Neural progenitor cell (in vitro differentiated cells): ENCODE results near the gene USP33. TPM values are rescaled to one million over a fixed set of nuclear protein-coding genes. Genes with fewer than 3 reads are reported as not detected.

Experiments used
- DNase-seq: peaks from one replicate; pipeline ENCODE4 v3.0.0-alpha.2; 2016; ENCODE audit warnings: low spot score
- H2AFZ ChIP-seq: fragments of 200-600 bp; sonication (generic); replicated peaks from 2 replicates; pipeline ENCODE4 v1.6.1; 2016; ENCODE audit warnings: antibody characterized with exemption
- H3F3A ChIP-seq: fragments of 200-600 bp; sonication (generic); 2 replicates; pipeline ENCODE4 v1.6.1; 2016; ENCODE audit warnings: antibody characterized with exemption, low read depth
- H3K27ac ChIP-seq: fragments of 200-600 bp; sonication (generic); 2 replicates; pipeline ENCODE4 v1.5.1; 2016; ENCODE audit warnings: mild to moderate bottlenecking
- H3K27me3 ChIP-seq: fragments of 200-600 bp; sonication (generic); 2 replicates; pipeline ENCODE4 v1.6.1; 2016; ENCODE audit warnings: mild to moderate bottlenecking, moderate library complexity
- H3K36me3 ChIP-seq: fragments of 200-600 bp; sonication (generic); 2 replicates; pipeline ENCODE4 v1.5.1; 2016
- H3K4me1 ChIP-seq: fragments of 200-600 bp; sonication (generic); 2 replicates; pipeline ENCODE4 v1.6.1; 2016; ENCODE audit warnings: mixed run types
- H3K4me2 ChIP-seq: fragments of 200-600 bp; sonication (generic); 2 replicates; pipeline ENCODE4 v1.6.1; 2016
- H3K4me3 ChIP-seq: fragments of 200-600 bp; sonication (generic); 2 replicates; pipeline ENCODE4 v1.5.1; 2016
- H3K79me2 ChIP-seq: fragments of 200-600 bp; sonication (generic); 2 replicates; pipeline ENCODE4 v1.6.1; 2016; ENCODE audit warnings: low read depth
- H3K9ac ChIP-seq: fragments of 200-600 bp; sonication (generic); 2 replicates; pipeline ENCODE4 v1.6.1; 2016
- H3K9me3 ChIP-seq: fragments of 200-600 bp; sonication (generic); 2 replicates; pipeline ENCODE4 v1.5.1; 2016; ENCODE audit warnings: low read depth
- H4K20me1 ChIP-seq: fragments of 200-600 bp; sonication (generic); 2 replicates; pipeline ENCODE4 v1.6.1; 2016; ENCODE audit warnings: low read depth
- H3K27ac Mint-ChIP-seq: 3 replicates; pipeline ENCODE4 v1.8.0; 2021; ENCODE audit warnings: mixed read lengths
- H3K27me3 Mint-ChIP-seq: 2 replicates; pipeline ENCODE4 v1.8.0; 2022; ENCODE audit warnings: low read depth, mild to moderate bottlenecking, inconsistent platforms, moderate library complexity, mixed read lengths; ENCODE audit not compliant: insufficient read depth
- H3K36me3 Mint-ChIP-seq: 3 replicates; pipeline ENCODE4 v1.8.0; 2021; ENCODE audit warnings: mixed read lengths
- H3K4me1 Mint-ChIP-seq: 3 replicates; pipeline ENCODE4 v1.8.0; 2021; ENCODE audit warnings: mixed read lengths
- H3K4me3 Mint-ChIP-seq: 3 replicates; pipeline ENCODE4 v1.8.0; 2021; ENCODE audit warnings: mild to moderate bottlenecking, moderate library complexity, mixed read lengths
- H3K9me3 Mint-ChIP-seq: 3 replicates; pipeline ENCODE4 v1.8.0; 2020; ENCODE audit warnings: mixed read lengths
- EZH2 ChIP-seq: fragments of 200-600 bp; sonication (generic); IDR thresholded peaks from 2 replicates; pipeline ENCODE4 v1.6.1; 2017; ENCODE audit warnings: antibody characterized with exemption, mild to moderate bottlenecking, moderate library complexity
- EZH2phosphoT487 ChIP-seq: fragments of 200-600 bp; sonication (generic); IDR thresholded peaks from 2 replicates; pipeline ENCODE4 v1.6.1; 2017; ENCODE audit warnings: antibody characterized with exemption
- total RNA-seq: library from RNA; depleted of rRNA; stranded (reverse); fragments of >200 nt; gene quantifications from 2 replicates; pipeline ENCODE4 v1.2.3, GENCODE V29; 2015; ENCODE audit warnings: low replicate concordance
- TF ChIP-seq, protein P1 (sequence below): fragments of 200-600 bp; sonication (generic); IDR thresholded peaks from 2 replicates; pipeline ENCODE4 v1.5.1; 2017; ENCODE audit warnings: antibody characterized with exemption, mild to moderate bottlenecking

Gene USP33
- total RNA-seq, 1 donor from 2014 or later, result 132 TPM

DNA sequence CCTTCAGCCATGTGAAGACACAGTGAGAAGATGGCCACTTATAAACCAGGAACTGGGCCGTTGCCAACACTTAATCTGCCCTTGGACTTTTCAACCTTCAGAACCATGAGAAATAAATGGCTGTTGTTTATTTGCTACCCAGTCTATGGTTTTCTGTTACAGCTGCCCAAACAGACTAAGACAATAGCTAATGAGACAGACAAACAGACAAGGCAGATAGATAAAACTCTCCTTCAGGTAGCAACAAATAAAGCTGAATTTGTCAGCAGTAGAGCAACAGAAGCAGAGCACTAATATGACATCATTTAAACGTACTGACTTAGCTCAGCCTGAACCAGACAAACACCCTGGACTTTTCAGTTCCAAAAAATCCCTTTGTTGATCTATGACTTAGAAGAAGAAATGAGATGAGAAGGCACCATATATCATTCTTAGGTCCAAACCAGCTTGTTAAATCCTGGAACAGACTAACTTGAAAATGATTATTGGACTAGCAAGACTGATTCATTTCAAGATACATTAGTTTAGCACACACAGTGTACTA lies 104.1 kb downstream of the USP33 start:
- H3K9me3 ChIP-seq, result peaks cover 4% of the 10 kb centered on the region
- no peaks in the 10 kb centered on the region for H3K4me1 ChIP-seq
- H3K4me3 ChIP-seq, result no peak overlapping the region
- H3K9me3 Mint-ChIP-seq, result peaks cover 22% of the 10 kb centered on the region
- no peaks in the 10 kb centered on the region for H3K27me3 ChIP-seq
- TF ChIP-seq EZH2phosphoT487 (no peak), EZH2 (no peak)
- TF ChIP-seq, protein P1, sequence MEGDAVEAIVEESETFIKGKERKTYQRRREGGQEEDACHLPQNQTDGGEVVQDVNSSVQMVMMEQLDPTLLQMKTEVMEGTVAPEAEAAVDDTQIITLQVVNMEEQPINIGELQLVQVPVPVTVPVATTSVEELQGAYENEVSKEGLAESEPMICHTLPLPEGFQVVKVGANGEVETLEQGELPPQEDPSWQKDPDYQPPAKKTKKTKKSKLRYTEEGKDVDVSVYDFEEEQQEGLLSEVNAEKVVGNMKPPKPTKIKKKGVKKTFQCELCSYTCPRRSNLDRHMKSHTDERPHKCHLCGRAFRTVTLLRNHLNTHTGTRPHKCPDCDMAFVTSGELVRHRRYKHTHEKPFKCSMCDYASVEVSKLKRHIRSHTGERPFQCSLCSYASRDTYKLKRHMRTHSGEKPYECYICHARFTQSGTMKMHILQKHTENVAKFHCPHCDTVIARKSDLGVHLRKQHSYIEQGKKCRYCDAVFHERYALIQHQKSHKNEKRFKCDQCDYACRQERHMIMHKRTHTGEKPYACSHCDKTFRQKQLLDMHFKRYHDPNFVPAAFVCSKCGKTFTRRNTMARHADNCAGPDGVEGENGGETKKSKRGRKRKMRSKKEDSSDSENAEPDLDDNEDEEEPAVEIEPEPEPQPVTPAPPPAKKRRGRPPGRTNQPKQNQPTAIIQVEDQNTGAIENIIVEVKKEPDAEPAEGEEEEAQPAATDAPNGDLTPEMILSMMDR, result no peak
- H3K9ac ChIP-seq, result no peak overlapping the region
- peaks cover 7% of the 10 kb centered on the region for H3K36me3 ChIP-seq
- no peak overlapping the region for H2AFZ ChIP-seq
- H3K27ac Mint-ChIP-seq, result no peak overlapping the region
- H3K4me3 Mint-ChIP-seq, result no peak overlapping the region
- H3K36me3 Mint-ChIP-seq, result peaks cover 30% of the 10 kb centered on the region
- H4K20me1 ChIP-seq, result no peaks in the 10 kb centered on the region
- DNase-seq, result no peak
- no peaks in the 10 kb centered on the region for H3K4me1 Mint-ChIP-seq
- no peak overlapping the region for H3K27ac ChIP-seq
- H3K4me2 ChIP-seq, result no peak overlapping the region
- H3F3A ChIP-seq, result no peaks in the 10 kb centered on the region
- peaks cover 2% of the 10 kb centered on the region for H3K27me3 Mint-ChIP-seq
- peaks cover 100% of the 10 kb centered on the region for H3K79me2 ChIP-seq

DNA sequence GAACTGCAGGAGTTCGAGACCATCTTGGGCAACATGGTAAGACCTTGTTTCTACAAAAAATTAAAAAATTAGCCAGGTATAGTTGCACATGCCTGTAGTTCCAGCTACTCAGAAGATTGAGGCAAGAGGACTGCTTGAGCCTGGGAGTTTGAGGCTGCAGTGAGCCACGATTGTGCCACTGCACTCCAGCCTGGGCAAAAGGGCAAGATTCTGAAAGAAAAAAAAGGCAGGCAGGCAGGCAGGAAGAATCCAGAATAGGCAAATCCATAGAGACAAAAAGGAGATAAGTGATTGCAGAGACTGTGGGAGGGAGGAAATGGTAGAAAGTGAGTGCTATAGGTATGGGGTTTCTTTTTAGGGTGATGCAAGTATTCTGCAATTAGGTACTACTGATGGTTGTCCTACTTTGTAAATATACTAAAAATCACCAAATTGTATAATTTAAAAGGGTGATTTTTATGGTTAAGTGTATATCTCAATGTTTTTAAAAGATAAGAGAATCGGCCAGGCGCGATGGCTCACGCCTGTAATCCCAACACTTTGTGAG lies 106.6 kb downstream of the USP33 start:
- peaks cover 21% of the 10 kb centered on the region for H3K36me3 ChIP-seq

GRCh38 chr1:77652268-77652667 lies 107.4 kb downstream of the USP33 start:
- DNase-seq, result no peak
- Histone ChIP-seq H3F3A (no peaks in the 10 kb centered on the region), H3K36me3 (peaks cover 21% of the 10 kb centered on the region), H3K4me3 (no peak overlapping the region), H3K4me2 (no peak overlapping the region), H3K27me3 (no peaks in the 10 kb centered on the region), H3K9me3 (peaks cover 19% of the 10 kb centered on the region), H3K9ac (no peak overlapping the region), H3K79me2 (peaks cover 100% of the 10 kb centered on the region), H3K4me1 (no peaks in the 10 kb centered on the region), H3K27ac (no peak overlapping the region), H4K20me1 (no peaks in the 10 kb centered on the region), H2AFZ (no peak overlapping the region)
- Mint-ChIP-seq H3K4me3 (no peak overlapping the region), H3K4me1 (no peaks in the 10 kb centered on the region), H3K27ac (no peak overlapping the region), H3K9me3 (peaks cover 43% of the 10 kb centered on the region), H3K36me3 (peaks cover 43% of the 10 kb centered on the region), H3K27me3 (no peaks in the 10 kb centered on the region)
- TF ChIP-seq EZH2phosphoT487 (no peak), EZH2 (no peak)
- TF ChIP-seq, protein P1, result no peak

More for the DNA sequence above, 106.6 kb downstream of the USP33 start:
- DNase-seq, result no peak
- H3K79me2 ChIP-seq, result peaks cover 100% of the 10 kb centered on the region
- Mint-ChIP-seq H3K4me3 (no peak overlapping the region), H3K36me3 (peaks cover 43% of the 10 kb centered on the region), H3K9me3 (peaks cover 43% of the 10 kb centered on the region), H3K27me3 (no peaks in the 10 kb centered on the region), H3K27ac (no peak overlapping the region), H3K4me1 (no peaks in the 10 kb centered on the region)
- H3K4me3 ChIP-seq, result no peak overlapping the region
- H3K4me1 ChIP-seq, result no peaks in the 10 kb centered on the region
- H3K9ac ChIP-seq, result no peak overlapping the region
- H3F3A ChIP-seq, result no peaks in the 10 kb centered on the region
- no peak overlapping the region for H3K4me2 ChIP-seq
- H4K20me1 ChIP-seq, result no peaks in the 10 kb centered on the region
- H2AFZ ChIP-seq, result no peak overlapping the region
- H3K27ac ChIP-seq, result no peak overlapping the region
- TF ChIP-seq, protein P1, result no peak
- TF ChIP-seq EZH2phosphoT487 (no peak), EZH2 (no peak)
- peaks cover 19% of the 10 kb centered on the region for H3K9me3 ChIP-seq
- no peaks in the 10 kb centered on the region for H3K27me3 ChIP-seq
